Kidney (tissue), 14 donors: Measurements from ENCODE around the gene RUNDC3A. TPM values are rescaled to one million over a fixed set of nuclear protein-coding genes. Genes with fewer than 3 reads are reported as not detected.
"Not testable (repeated sequence)": the region's sequence is repeated elsewhere in the genome, so short reads cannot be mapped to it uniquely, and the experiment has no call there.

Source experiments
- DNase-seq, 5 donors: peaks; one replicate each; pipeline ENCODE4 v3.0.0-alpha.2; 2013 to 2020
- FAIRE-seq: peaks from 2 replicates; lab custom pipeline; 2012; peaks lifted over from hg19 to GRCh38; lab: Jason Lieb, UNC
- H3K27ac ChIP-seq, 2 donors: one replicate each; pipeline ENCODE4 v1.7.0; 2013; ENCODE audit warnings: low read depth in 2 of 2, low read length in 2 of 2, inconsistent platforms in 1 of 2
- H3K27me3 ChIP-seq: one replicate; pipeline ENCODE4 v1.7.1; 2013; ENCODE audit warnings: low read length, inconsistent platforms; ENCODE audit not compliant: control insufficient read depth, insufficient read depth
- H3K36me3 ChIP-seq, 3 donors: one replicate each; pipeline versions ENCODE4 v1.7.0 to v1.7.1; 2013; ENCODE audit warnings: low read length in 3 of 3, control low read depth in 1 of 3, inconsistent platforms in 1 of 3; ENCODE audit not compliant: insufficient read depth in 3 of 3, control insufficient read depth in 2 of 3
- H3K4me1 ChIP-seq, 3 donors: one replicate each; pipeline versions ENCODE4 v1.7.0 to v1.7.1; 2013; ENCODE audit warnings: low read length in 3 of 3, inconsistent platforms in 1 of 3, low read depth in 1 of 3; ENCODE audit not compliant: control insufficient read depth in 2 of 3, insufficient read depth in 2 of 3
- H3K4me3 ChIP-seq, 3 donors: one replicate each; pipeline versions ENCODE4 v1.7.0 to v1.8.1; 2013; ENCODE audit warnings: low read length in 3 of 3, control low read depth in 1 of 3, inconsistent platforms in 1 of 3
- H3K9ac ChIP-seq, 3 donors: one replicate each; pipeline versions ENCODE4 v1.7.0 to v1.7.1; 2013; ENCODE audit warnings: low read length in 3 of 3, control low read depth in 1 of 3, inconsistent platforms in 1 of 3
- H3K9me3 ChIP-seq, 3 donors: one replicate each; pipeline versions ENCODE4 v1.7.0 to v1.7.1; 2013; ENCODE audit warnings: low read length in 3 of 3, control low read depth in 1 of 3, inconsistent platforms in 1 of 3; ENCODE audit not compliant: control insufficient read depth in 2 of 3, insufficient read depth in 1 of 3
- intact Hi-C: fragments of 100-400 bp; cut with DNase I; formaldehyde crosslinking; loops from one replicate; pipeline ENCODE4 v1.11.1; 2022
- polyA plus RNA-seq: library from polyadenylated mRNA; stranded (reverse); fragments of 350-450 nt; fragmentation: Illumina TruSeq; extraction: RNeasy Lipid Tissue Mini Kit (QIAGEN cat#74804); gene quantifications from one replicate; pipeline ENCODE4 v1.2.3, GENCODE V29; 2014; ENCODE audit warnings: low read depth, low replicate concordance; ENCODE audit not compliant: insufficient read depth
- total RNA-seq: library from RNA; stranded (reverse); fragmentation: NEBNext Ultra II Directional; extraction: Animal tissue kit (Norgen Biotek cat#: 25700); gene quantifications from one replicate; pipeline ENCODE4 v1.2.1, GENCODE V29; 2021
- TF ChIP-seq, protein P1 (sequence below): IDR thresholded peaks from 3 replicates; pipeline ENCODE4 v1.5.1; 2012; ENCODE audit warnings: mild to moderate bottlenecking, moderate library complexity, borderline replicate concordance; ENCODE audit not compliant: insufficient read depth; ENCODE audit errors: extremely low read depth
- donor health status: control.
- donor health status: control.
- donor health status: control.
- donor health status: control.
- donor health status: control.
- donor health status: DM: yes; HTN: yes; CAD: no.
- donor health status: Normal renal cell carcinoma (clear cell type).

Gene RUNDC3A
- total and polyA plus RNA-seq, 2 donors from 2014 or later = 2.2 to 6.4 TPM

DNA sequence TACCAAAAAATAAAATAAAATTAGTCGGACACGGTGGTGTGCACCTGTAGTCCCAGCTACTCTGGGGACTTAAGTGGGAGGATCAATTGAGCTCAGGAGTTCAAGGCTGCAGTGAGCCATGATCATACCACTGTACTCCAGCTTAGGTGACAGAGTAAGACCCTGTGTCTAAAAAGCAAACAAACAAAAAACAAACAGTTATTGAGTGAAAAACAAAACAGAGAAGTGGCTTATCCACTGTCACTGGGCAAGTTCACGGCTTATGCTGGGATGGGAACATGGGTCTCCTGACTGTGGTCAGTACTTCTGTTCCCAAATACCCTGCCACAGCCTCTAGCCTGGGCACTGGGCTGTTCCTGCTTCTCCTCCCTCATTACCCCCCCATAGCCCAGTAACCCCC lies 27.2 kb downstream of the RUNDC3A start:
- H3K9me3 ChIP-seq = no peaks in the 10 kb centered on the region
- FAIRE-seq (no peak), DNase-seq (no peak)
- no peak overlapping the region for H3K4me3 ChIP-seq
- no peaks in the 10 kb centered on the region for H3K27me3 ChIP-seq
- TF ChIP-seq, protein P1, sequence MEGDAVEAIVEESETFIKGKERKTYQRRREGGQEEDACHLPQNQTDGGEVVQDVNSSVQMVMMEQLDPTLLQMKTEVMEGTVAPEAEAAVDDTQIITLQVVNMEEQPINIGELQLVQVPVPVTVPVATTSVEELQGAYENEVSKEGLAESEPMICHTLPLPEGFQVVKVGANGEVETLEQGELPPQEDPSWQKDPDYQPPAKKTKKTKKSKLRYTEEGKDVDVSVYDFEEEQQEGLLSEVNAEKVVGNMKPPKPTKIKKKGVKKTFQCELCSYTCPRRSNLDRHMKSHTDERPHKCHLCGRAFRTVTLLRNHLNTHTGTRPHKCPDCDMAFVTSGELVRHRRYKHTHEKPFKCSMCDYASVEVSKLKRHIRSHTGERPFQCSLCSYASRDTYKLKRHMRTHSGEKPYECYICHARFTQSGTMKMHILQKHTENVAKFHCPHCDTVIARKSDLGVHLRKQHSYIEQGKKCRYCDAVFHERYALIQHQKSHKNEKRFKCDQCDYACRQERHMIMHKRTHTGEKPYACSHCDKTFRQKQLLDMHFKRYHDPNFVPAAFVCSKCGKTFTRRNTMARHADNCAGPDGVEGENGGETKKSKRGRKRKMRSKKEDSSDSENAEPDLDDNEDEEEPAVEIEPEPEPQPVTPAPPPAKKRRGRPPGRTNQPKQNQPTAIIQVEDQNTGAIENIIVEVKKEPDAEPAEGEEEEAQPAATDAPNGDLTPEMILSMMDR = no peak
- H3K4me1 ChIP-seq = peaks cover 0 to 2% (median 0%) of the 10 kb centered on the region in 3 donors
- no peak overlapping the region for H3K9ac ChIP-seq
- intact Hi-C loops = no loop called here
- no peaks in the 10 kb centered on the region for H3K36me3 ChIP-seq
- H3K27ac ChIP-seq = no peak overlapping the region

DNA sequence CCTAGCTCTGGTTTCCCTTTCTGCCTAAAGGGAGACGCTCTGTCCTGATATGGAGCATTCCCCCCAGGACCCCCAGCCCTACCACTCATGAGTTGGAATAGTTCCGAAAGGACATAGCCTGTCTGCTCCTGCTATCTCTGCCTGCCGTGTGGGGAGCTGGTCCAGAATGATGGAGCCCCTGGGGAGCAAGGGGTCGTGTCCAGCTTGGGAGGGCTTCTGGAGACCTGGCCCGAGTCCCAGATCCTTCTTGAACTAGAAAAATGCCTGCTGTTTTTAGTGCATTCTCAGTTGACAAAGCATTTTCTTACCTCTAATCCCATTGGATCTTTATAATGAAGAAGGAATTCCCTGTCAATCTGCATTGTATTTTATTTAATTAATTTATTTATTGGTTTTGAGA lies 27.6 kb downstream of the RUNDC3A start:
- DNase-seq (peak in 3 of 5 donors; percentile 33 to 76 (median 62)), FAIRE-seq (no peak)
- no peak overlapping the region for H3K27ac ChIP-seq

DNA sequence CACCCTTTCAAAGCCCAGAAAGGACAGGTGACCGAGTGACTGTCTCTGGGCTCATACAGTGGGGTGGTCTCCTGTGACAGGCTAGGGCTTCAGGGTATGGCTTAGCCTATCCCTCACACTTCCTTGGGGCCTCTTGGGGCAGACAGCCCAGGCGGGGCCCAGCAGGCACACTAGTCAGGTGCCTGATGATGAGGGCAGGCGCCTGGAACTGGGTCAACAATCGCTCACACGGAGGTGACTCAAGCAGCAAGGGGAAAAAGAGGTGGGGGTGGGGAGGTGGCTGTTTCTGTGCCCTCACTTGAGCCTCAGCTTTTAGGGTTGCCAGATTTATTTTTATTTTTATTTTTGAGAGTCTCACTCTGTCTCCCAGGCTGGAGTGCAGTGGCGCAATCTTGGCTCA lies 30.3 kb downstream of the RUNDC3A start:
- DNase-seq = peak in 2 of 5 donors; percentile 41 to 72
- no peak overlapping the region for H3K27ac ChIP-seq
- no peaks in the 10 kb centered on the region for H3K4me1 ChIP-seq
- TF ChIP-seq, protein P1 = no peak
- no peak overlapping the region for H3K4me3 ChIP-seq
- H3K27me3 ChIP-seq = no peaks in the 10 kb centered on the region
- no peaks in the 10 kb centered on the region for H3K9me3 ChIP-seq
- no peak for FAIRE-seq
- no peaks in the 10 kb centered on the region for H3K36me3 ChIP-seq
- H3K9ac ChIP-seq = no peak overlapping the region
- intact Hi-C loops = no loop called here

More for the DNA sequence above, 27.6 kb downstream of the RUNDC3A start:
- Histone ChIP-seq H3K36me3 (no peaks in the 10 kb centered on the region), H3K9ac (no peak overlapping the region), H3K27me3 (no peaks in the 10 kb centered on the region), H3K4me1 (peaks cover 0 to 2% (median 0%) of the 10 kb centered on the region in 3 donors), H3K4me3 (no peak overlapping the region), H3K9me3 (no peaks in the 10 kb centered on the region)
- TF ChIP-seq, protein P1 = no peak
- intact Hi-C loops = no loop called here

DNA sequence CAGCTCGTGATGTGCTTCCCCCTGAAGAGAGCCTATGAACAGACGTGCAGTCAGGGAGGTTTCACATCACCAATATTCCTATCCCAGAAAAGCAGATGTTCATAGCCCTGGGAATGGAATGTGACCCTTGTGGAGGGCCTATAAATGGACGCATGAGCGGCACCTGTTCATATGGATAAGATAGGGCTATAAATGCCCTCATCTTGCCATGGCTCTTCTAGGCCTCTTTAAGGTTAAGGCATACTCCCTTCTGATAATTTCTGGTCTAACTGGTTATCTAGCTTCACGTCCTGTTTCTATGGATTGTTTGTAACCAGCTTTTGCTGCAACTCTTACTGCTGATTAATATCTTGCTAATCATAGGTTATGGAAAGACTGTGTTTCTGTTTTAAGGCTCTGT lies 32.2 kb downstream of the RUNDC3A start:
- H3K4me3 ChIP-seq, H3K27me3 ChIP-seq, H3K9ac ChIP-seq, H3K27ac ChIP-seq, H3K9me3 ChIP-seq, intact Hi-C loops, FAIRE-seq, DNase-seq, H3K36me3 ChIP-seq, H3K4me1 ChIP-seq: not testable (repeated sequence)
